Esophagus (tissue), 2 donors: ENCODE results near the gene FAM184A. TPM values are rescaled to one million over a fixed set of nuclear protein-coding genes. Genes with fewer than 3 reads are reported as not detected.

Experiments
- H3K27ac ChIP-seq, 2 donors: one replicate each; pipeline ENCODE4 v1.5.1; 2013; ENCODE audit warnings: low read depth in 2 of 2, mild to moderate bottlenecking in 2 of 2, inconsistent platforms in 1 of 2, low read length in 1 of 2, moderate library complexity in 1 of 2
- H3K27me3 ChIP-seq, 2 donors: one replicate each; pipeline ENCODE4 v1.6.1; 2013; ENCODE audit warnings: low read length in 2 of 2, control low read depth in 1 of 2, mild to moderate bottlenecking in 1 of 2; ENCODE audit not compliant: insufficient read depth in 2 of 2, control insufficient read depth in 1 of 2
- H3K36me3 ChIP-seq, 2 donors: one replicate each; pipeline ENCODE4 v1.6.1; 2013; ENCODE audit warnings: low read length in 1 of 2; ENCODE audit not compliant: control insufficient read depth in 2 of 2, insufficient read depth in 2 of 2
- H3K4me1 ChIP-seq, 2 donors: one replicate each; pipeline ENCODE4 v1.6.1; 2013; ENCODE audit warnings: low read length in 1 of 2; ENCODE audit not compliant: control insufficient read depth in 2 of 2, insufficient read depth in 2 of 2
- H3K4me3 ChIP-seq, 2 donors: one replicate each; pipeline ENCODE4 v1.5.1; 2013; ENCODE audit warnings: low read length in 2 of 2, mild to moderate bottlenecking in 2 of 2, low read depth in 1 of 2, moderate library complexity in 1 of 2
- H3K9me3 ChIP-seq, 2 donors: one replicate each; pipeline ENCODE4 v1.6.1; 2013; ENCODE audit warnings: mild to moderate bottlenecking in 2 of 2, low read depth in 1 of 2, low read length in 1 of 2, moderate library complexity in 1 of 2; ENCODE audit not compliant: control insufficient read depth in 2 of 2, insufficient read depth in 1 of 2
- WGBS, 2 donors: extraction: QIAGEN DNeasy Blood & Tissue Kit; methylation state at CpG; one replicate each; pipeline ENCODE4 v1.1.7; 2013; 5-methylcytosine and 5-hydroxymethylcytosine counted together
- polyA plus RNA-seq, 2 donors: library from polyadenylated mRNA; stranded (reverse); fragments of 200-250 nt; gene quantifications; one replicate each; pipeline ENCODE4 v1.2.3, GENCODE V29; 2013
- donor health status: healthy with polysubstance abuse.
- donor health status: Bipolar disorder and iron deficiency.

The FAM184A gene
- polyA plus RNA-seq, 2 donors = 0.73 to 1.1 TPM

- Histone ChIP-seq H3K27ac (no peak overlapping the region), H3K36me3 (peaks cover 5 to 7% of the 10 kb centered on the region in 2 donors), H3K9me3 (no peaks in the 10 kb centered on the region), H3K27me3 (no peaks in the 10 kb centered on the region), H3K4me1 (no peaks in the 10 kb centered on the region), H3K4me3 (no peak overlapping the region)
- 86 to 90% methylated on average over 5 of the region's 5 CpGs for WGBS, 2 donors
Measured at GRCh38 chr6:118912646-118913045, 165.8 kb downstream of the FAM184A start.

Other genes starting within 250 kb of the FAM184A start
- 10 to 100 TPM in 1 of 2 donors, 1 to 10 TPM in 1; 8.4 to 14.5 TPM for gene ASF1A, start 184.5 kb downstream of the FAM184A start, polyA plus RNA-seq
- gene MCM9, start 143.5 kb downstream of the FAM184A start, polyA plus RNA-seq = 1 to 10 TPM; 3.7 to 5.2 TPM